ACC112 (cell line): ENCODE measurements around the gene SHB.

Experiments used
- H2AFZ ChIP-seq: fragments of 200-600 bp; sonication (generic); one replicate; pipeline ENCODE4 v1.6.0; 2017; ENCODE audit warnings: antibody characterized with exemption, low read length; ENCODE audit not compliant: unreplicated experiment
- H3K27ac ChIP-seq: fragments of 200-600 bp; sonication (generic); 2 replicates; pipeline ENCODE4 v1.5.1; 2014; ENCODE audit warnings: low read depth, mild to moderate bottlenecking, antibody characterized with exemption, low read length, moderate library complexity
- H3K27me3 ChIP-seq: fragments of 200-600 bp; sonication (generic); 2 replicates; pipeline ENCODE4 v1.6.1; 2014; ENCODE audit warnings: mild to moderate bottlenecking, antibody characterized with exemption, low read length, moderate library complexity, mixed read lengths; ENCODE audit not compliant: insufficient read depth
- H3K36me3 ChIP-seq: fragments of 200-600 bp; sonication (generic); 2 replicates; pipeline ENCODE4 v1.6.1; 2016; ENCODE audit warnings: mild to moderate bottlenecking, antibody characterized with exemption, low read length, moderate library complexity, mixed read lengths; ENCODE audit not compliant: insufficient read depth
- H3K4me1 ChIP-seq: fragments of 200-600 bp; sonication (generic); one replicate; pipeline ENCODE4 v1.6.1; 2016; ENCODE audit warnings: low read length, mixed read lengths; ENCODE audit not compliant: insufficient read depth, unreplicated experiment, control insufficient read depth
- H3K4me3 ChIP-seq: fragments of 200-600 bp; sonication (generic); 2 replicates; pipeline ENCODE4 v1.5.1; 2014; ENCODE audit warnings: mild to moderate bottlenecking, low read depth, low read length
- H3K79me2 ChIP-seq: fragments of 200-600 bp; sonication (generic); one replicate; pipeline ENCODE4 v1.6.0; 2016; ENCODE audit warnings: low read length; ENCODE audit not compliant: control insufficient read depth, unreplicated experiment, insufficient read depth

Gene SHB

DNA sequence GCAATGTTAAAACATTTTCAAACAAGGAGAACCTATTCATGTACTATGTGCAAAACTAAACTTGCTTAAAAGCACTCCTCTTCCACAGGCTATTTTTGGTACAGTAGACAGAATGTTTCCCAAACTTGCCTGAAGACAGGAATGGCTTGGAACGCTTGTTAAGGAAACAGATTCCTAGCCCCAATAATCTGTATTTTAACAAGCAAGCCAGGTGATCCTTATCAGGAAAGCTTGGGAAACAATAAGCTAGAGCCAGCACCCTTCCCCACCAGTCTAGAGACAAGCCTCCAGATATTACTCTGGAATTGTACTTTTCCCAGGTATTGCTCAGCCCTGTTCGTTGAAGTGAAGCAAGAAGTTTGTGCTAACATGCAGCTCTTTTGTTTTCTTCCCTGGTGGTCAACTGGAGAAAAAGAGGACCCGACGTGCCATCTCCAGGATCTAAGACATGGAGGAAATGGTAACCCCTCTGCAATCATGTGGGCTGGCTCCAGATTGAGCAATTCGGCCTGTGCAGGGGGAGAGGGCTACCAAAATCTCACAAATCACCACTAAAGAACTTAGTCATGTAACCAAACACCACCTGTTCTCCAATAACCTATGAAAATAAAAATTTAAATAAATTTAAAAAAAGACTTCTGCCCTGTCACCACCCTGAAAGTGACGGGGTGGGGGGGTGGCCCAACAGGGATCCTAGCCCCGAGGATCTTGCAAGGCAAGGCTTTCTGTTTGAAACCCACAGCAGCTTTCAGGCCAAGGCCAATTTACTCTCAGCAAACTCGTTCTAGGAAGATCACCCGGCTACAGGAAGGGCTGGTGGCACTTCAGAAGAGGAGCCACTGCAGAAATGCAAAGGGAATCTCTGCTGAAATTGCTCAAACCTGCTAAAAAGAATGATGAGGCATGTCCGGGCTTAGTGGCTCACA, 48.6 kb downstream of the SHB start:
- H3K27me3 ChIP-seq: no peaks in the 10 kb centered on the region
- H2AFZ ChIP-seq: no peak overlapping the region
- peaks cover 72% of the 10 kb centered on the region for H3K4me1 ChIP-seq
- H3K79me2 ChIP-seq: peaks cover 73% of the 10 kb centered on the region
- H3K4me3 ChIP-seq: no peak overlapping the region
- no peaks in the 10 kb centered on the region for H3K36me3 ChIP-seq
- H3K27ac ChIP-seq: peak overlapping the region; percentile 83

- Histone ChIP-seq H2AFZ (no peak overlapping the region), H3K4me3 (no peak overlapping the region), H3K27ac (peak overlapping the region; percentile 83), H3K36me3 (no peaks in the 10 kb centered on the region), H3K4me1 (peaks cover 66% of the 10 kb centered on the region), H3K27me3 (no peaks in the 10 kb centered on the region), H3K79me2 (peaks cover 73% of the 10 kb centered on the region)
These were observed 49.3 kb downstream of the SHB start for GRCh38 chr9:38019731-38020130.

DNA sequence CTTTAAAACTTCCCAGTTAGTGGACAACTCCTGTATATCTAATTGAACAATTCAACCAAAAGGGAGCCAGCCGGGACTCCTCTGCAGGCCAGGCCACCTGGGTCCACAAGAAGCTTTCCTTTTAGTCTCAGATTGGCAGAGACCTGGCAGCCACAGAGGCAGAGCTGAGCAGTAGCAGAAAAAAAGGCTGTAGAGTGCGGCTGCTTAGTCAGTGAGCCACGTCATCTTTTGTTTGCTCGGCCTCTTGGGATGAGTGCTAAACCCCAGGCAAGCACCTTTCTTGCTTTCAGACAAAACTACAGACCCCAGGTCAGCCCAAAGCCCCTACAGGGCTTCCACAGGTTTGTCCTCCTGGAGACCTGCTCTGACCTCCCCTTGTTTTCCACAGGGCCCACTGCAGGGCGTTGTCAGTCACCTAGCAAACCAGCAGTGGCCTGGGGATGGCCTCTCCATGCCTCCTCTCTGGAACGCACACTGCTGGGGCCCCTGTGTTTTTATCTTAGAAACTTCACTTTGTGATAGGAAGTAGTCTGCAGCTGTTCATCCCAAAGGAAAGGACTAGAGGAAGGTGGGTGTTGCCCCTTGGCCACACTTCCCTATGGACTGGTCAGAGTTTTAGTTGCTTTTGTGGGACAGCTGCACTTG, 49.9 kb downstream of the SHB start:
- no peaks in the 10 kb centered on the region for H3K36me3 ChIP-seq
- peaks cover 73% of the 10 kb centered on the region for H3K79me2 ChIP-seq
- H3K4me1 ChIP-seq: peaks cover 59% of the 10 kb centered on the region
- H3K4me3 ChIP-seq: 0 out of 2 replicates have a peak overlapping the region, but pooled peaks have one; percentile 19
- H3K27me3 ChIP-seq: no peaks in the 10 kb centered on the region
- H2AFZ ChIP-seq: no peak overlapping the region
- H3K27ac ChIP-seq: peak overlapping the region; percentile 83

DNA sequence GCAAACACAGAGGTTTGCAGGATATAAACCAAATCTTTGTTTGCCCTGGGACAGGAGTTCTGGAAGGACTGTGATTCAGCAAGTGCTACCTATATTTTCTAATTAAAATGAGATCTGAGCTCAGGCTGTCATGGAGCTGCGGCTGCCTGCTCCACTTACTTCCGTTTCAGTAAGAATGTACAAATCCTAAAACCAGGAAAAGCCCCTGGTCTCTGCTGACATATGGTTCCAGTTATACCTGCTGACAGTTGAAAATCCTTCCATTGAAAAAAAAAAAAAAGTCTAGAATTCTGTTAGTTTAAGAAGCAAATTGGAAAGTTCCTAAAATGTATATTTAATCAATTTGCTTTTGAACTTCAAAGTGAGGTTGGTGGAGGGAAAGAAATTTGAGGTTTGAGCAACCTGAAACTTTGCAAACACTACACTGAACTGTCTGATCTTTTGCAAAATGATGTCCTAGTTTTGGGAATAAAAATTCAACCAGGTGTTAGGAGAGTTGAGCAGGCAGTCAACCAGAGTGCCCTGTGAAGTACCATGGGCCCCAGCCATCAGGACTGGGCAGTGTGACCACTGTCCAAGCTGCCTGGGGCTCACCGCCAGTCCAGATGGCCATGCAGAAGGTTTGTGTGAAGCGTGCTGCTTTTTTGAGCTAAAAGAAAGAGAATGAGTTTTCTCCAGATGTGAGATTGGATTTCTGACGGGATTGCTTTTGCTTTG, 50.6 kb downstream of the SHB start:
- peaks cover 73% of the 10 kb centered on the region for H3K79me2 ChIP-seq
- no peaks in the 10 kb centered on the region for H3K36me3 ChIP-seq
- H3K4me1 ChIP-seq: peaks cover 52% of the 10 kb centered on the region
- H3K27me3 ChIP-seq: no peaks in the 10 kb centered on the region
- H3K4me3 ChIP-seq: no peak overlapping the region
- peak overlapping the region; percentile 83 for H3K27ac ChIP-seq
- no peak overlapping the region for H2AFZ ChIP-seq

- Histone ChIP-seq H3K27me3 (no peaks in the 10 kb centered on the region), H3K4me1 (peaks cover 48% of the 10 kb centered on the region), H3K4me3 (no peak overlapping the region), H3K27ac (peak overlapping the region; percentile 83), H2AFZ (no peak overlapping the region), H3K79me2 (peaks cover 69% of the 10 kb centered on the region), H3K36me3 (no peaks in the 10 kb centered on the region)
These were observed 51.2 kb downstream of the SHB start for GRCh38 chr9:38017885-38018186.

GRCh38 chr9:38017149-38017884, 51.7 kb downstream of the SHB start:
- no peaks in the 10 kb centered on the region for H3K36me3 ChIP-seq
- peaks cover 48% of the 10 kb centered on the region for H3K4me1 ChIP-seq
- no peaks in the 10 kb centered on the region for H3K27me3 ChIP-seq
- H3K79me2 ChIP-seq: peaks cover 64% of the 10 kb centered on the region
- H3K4me3 ChIP-seq: 0 out of 2 replicates have a peak overlapping the region, but pooled peaks have one; percentile 27
- H3K27ac ChIP-seq: peak overlapping the region; percentile 83
- no peak overlapping the region for H2AFZ ChIP-seq

DNA sequence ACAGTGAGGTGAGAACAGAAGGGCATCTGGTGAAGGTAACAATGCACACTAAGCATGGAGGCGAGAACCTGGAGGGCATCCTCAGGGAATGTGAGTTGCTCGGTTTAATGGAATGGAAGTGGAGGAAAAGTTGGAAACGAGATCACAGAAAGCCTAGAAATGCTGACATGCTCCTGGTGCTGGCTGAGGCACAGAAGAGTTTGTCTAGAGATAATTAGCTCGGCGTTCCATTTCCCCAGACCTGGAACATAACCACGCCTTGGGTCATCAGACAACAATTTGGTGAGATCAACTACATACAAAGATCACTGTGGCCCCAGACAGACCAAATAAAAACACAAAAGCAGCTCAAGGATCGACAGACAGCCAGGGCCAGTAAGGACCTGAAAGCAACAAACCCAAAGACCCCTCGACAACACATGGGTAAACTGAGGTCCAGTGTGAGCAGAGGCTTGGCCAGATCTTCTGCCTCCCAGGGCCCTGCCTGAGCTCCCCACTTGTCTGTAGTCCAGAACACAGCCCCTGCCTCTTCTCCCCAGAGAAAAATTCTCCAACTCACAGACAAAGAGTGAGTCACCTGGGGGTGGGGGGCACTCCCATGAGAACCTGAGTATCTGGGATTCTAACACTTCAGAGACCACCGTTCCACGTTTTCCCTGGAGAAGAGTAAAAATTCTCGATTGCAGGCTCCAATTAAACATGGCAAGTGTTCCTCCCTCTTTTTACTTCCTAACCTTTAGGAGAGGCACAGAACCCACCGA, 52.5 kb downstream of the SHB start:
- Histone ChIP-seq H2AFZ (no peak overlapping the region), H3K4me1 (peaks cover 48% of the 10 kb centered on the region), H3K79me2 (peaks cover 60% of the 10 kb centered on the region), H3K27me3 (no peaks in the 10 kb centered on the region), H3K4me3 (peak overlapping the region; percentile 27; the same call in 1 of the 2 replicates), H3K36me3 (no peaks in the 10 kb centered on the region), H3K27ac (peak overlapping the region; percentile 83)

DNA sequence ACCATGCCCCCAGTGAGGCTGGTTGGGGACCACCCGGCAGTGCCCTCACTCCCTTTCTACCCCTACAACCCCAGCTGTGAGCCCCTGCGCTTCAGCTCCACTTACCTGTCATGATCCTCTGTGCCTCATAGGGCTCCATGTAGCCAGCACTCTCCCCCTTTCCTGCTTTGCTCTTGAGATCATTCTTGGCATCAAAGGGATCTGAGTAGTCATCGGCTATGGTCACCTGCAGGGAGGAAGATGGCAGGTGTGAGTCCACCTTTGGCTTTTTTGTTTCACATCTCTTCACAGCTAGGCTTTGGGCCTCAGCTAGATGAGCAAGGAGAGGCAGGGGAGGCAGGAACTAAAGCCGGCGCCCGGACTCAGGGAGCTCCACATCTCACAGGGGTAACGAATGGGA, 53.1 kb downstream of the SHB start:
- Histone ChIP-seq H3K4me1 (peaks cover 48% of the 10 kb centered on the region), H3K27ac (peak overlapping the region; percentile 83; the same call in 1 of the 2 replicates), H2AFZ (no peak overlapping the region), H3K4me3 (no peak overlapping the region), H3K36me3 (no peaks in the 10 kb centered on the region), H3K79me2 (peaks cover 66% of the 10 kb centered on the region), H3K27me3 (no peaks in the 10 kb centered on the region)

DNA sequence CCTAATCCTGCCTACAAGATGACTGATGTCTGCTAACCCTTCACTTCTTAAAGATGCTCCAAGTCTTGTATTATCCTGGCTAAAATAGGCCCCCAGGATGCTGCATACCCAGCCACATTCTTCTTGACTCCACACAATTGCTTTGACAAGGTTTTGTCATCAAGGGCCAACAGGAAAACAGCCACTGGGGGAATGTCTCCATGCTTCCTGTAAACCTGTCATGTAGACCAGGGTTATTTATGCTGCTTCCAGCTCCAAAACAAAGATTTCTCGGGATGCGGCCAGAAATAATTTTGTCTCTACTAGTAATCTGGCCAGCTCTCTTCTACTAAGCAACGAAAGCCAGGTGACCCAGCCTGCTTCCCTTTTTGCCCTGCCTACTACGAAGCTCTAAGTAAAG, 53.8 kb downstream of the SHB start:
- Histone ChIP-seq H3K4me3 (no peak overlapping the region), H2AFZ (no peak overlapping the region), H3K36me3 (no peaks in the 10 kb centered on the region), H3K27me3 (no peaks in the 10 kb centered on the region), H3K4me1 (peaks cover 46% of the 10 kb centered on the region), H3K27ac (no peak overlapping the region), H3K79me2 (peaks cover 65% of the 10 kb centered on the region)
